ENCODE data around the gene PRPF38B. TPM values are rescaled to one million over a fixed set of nuclear protein-coding genes. Genes with fewer than 3 reads are reported as not detected.
"Not testable (repeated sequence)": the region's sequence is repeated elsewhere in the genome, so short reads cannot be mapped to it uniquely, and the experiment has no call there.

The PRPF38B gene
- total RNA-seq, 2 donors from 2014 or later, result 31.7 to 32.4 TPM

DNA sequence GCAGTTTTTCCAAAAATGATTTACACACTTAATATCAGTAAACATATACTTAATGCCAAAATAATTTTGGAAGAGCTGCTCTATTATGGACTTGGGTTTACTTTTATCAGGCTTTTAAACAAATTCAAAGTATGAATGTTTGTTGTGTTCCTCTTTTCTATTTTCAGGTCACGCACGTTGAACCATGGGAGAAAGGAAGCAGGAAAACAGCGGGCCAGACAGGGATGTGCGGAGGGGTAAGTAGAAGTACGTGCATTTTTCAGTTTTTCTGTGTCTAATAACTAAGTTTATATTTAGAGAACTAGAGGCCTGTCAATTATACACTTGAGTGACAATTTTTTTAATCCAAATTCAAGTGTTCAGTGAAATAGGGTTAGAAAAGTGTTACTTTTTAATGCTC lies 3.4 kb downstream of the PRPF38B start:
- intact Hi-C loops (cut with DNase I), result loop anchor here (2.0 kb wide), 1 partner anchor 51 kb away; the partner anchor contains the start of gene STXBP3
- H3K4me1 ChIP-seq, result no peaks in the 10 kb centered on the region
- no peaks in the 10 kb centered on the region for H3K27me3 ChIP-seq
- H3K9ac ChIP-seq (ENCODE audit: low read depth in 2 of 2, low read length in 2 of 2), result no peak overlapping the region
- H3K4me3 ChIP-seq, result no peak overlapping the region
- H3K9me3 ChIP-seq, result no peaks in the 10 kb centered on the region
- H3K27ac ChIP-seq, result no peak overlapping the region
- no peak for DNase-seq
- H3K36me3 ChIP-seq, result peaks cover 13% of the 10 kb centered on the region
- TF ChIP-seq, protein P1, sequence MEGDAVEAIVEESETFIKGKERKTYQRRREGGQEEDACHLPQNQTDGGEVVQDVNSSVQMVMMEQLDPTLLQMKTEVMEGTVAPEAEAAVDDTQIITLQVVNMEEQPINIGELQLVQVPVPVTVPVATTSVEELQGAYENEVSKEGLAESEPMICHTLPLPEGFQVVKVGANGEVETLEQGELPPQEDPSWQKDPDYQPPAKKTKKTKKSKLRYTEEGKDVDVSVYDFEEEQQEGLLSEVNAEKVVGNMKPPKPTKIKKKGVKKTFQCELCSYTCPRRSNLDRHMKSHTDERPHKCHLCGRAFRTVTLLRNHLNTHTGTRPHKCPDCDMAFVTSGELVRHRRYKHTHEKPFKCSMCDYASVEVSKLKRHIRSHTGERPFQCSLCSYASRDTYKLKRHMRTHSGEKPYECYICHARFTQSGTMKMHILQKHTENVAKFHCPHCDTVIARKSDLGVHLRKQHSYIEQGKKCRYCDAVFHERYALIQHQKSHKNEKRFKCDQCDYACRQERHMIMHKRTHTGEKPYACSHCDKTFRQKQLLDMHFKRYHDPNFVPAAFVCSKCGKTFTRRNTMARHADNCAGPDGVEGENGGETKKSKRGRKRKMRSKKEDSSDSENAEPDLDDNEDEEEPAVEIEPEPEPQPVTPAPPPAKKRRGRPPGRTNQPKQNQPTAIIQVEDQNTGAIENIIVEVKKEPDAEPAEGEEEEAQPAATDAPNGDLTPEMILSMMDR (IDR thresholded peaks at IDR 0.05), result no peak

DNA sequence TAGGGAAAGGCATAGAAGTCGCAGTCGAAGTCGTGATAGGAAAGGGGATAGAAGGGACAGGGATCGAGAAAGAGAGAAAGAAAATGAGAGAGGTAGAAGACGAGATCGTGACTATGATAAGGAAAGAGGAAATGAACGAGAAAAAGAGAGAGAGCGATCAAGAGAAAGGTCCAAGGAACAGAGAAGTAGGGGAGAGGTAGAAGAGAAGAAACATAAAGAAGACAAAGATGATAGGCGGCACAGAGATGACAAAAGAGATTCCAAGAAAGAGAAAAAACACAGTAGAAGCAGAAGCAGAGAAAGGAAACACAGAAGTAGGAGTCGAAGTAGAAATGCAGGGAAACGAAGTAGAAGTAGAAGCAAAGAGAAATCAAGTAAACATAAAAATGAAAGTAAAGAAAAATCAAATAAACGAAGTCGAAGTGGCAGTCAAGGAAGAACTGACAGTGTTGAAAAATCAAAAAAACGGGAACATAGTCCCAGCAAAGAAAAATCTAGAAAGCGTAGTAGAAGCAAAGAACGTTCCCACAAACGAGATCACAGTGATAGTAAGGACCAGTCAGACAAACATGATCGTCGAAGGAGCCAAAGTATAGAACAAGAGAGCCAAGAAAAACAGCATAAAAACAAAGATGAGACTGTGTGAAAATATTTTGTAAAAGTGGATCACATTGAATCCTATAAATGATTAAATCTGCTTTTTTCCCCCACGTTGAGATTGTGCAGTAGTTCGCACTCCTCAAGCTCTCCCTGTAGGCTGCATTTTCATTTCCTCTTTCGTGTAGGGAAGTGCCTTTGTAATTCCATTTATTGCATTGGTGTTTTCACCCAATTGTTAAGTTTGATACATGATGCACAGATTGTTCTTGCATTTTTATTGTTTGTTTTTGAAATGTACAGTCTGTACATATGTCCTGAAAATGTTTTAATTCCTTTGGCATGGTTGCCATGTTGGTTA lies 7.5 kb downstream of the PRPF38B start:
- H3K27me3 ChIP-seq, result no peaks in the 10 kb centered on the region
- no peak overlapping the region for H3K4me3 ChIP-seq
- DNase-seq, result no peak
- TF ChIP-seq, protein P1 (IDR thresholded peaks at IDR 0.05), result no peak
- H3K27ac ChIP-seq, result no peak overlapping the region
- H3K9ac ChIP-seq (ENCODE audit: low read depth in 2 of 2, low read length in 2 of 2), result no peak overlapping the region
- peaks cover 13% of the 10 kb centered on the region for H3K36me3 ChIP-seq
- H3K4me1 ChIP-seq, result no peaks in the 10 kb centered on the region
- no peaks in the 10 kb centered on the region for H3K9me3 ChIP-seq
- intact Hi-C loops (cut with DNase I), result no loop called here

DNA sequence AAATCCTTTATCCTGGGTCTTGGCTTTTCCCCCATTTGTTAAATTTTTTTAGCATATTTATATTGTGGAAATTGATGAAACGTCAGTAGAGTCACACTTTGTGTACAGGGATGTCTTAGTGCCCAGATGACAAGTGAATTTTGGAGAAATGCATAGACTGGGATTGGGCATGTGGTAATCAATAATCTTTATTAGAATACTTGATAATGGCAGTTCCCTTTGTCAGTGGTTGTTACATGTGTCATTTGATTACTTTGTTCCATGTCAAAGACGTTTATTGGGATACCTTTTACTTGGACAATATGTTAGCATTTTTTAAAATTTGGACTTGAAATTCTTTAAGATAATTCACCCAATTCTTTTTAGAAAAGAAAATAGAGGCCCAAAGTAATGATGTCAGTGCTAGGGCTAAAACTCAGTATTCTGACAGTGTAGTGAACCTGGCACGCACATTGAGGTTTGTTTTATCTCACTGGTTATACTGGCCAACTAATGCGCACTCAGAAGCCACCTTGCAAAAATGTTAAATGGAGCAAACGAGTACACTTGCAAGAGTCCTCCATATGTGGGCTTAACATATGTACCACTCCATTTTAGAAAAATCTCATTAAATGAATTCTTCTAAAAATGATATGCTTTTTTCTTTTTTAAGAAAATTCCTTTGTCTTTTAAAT lies 9.2 kb downstream of the PRPF38B start:
- intact Hi-C loops (cut with DNase I), result no loop called here
- Histone ChIP-seq H3K9me3 (no peaks in the 10 kb centered on the region), H3K27me3 (no peaks in the 10 kb centered on the region), H3K36me3 (peaks cover 7% of the 10 kb centered on the region), H3K4me3 (no peak overlapping the region), H3K27ac (no peak overlapping the region), H3K9ac (ENCODE audit: low read depth in 2 of 2, low read length in 2 of 2) (no peak overlapping the region), H3K4me1 (no peaks in the 10 kb centered on the region)
- TF ChIP-seq, protein P1 (IDR thresholded peaks at IDR 0.05), result no peak
- no peak for DNase-seq

DNA sequence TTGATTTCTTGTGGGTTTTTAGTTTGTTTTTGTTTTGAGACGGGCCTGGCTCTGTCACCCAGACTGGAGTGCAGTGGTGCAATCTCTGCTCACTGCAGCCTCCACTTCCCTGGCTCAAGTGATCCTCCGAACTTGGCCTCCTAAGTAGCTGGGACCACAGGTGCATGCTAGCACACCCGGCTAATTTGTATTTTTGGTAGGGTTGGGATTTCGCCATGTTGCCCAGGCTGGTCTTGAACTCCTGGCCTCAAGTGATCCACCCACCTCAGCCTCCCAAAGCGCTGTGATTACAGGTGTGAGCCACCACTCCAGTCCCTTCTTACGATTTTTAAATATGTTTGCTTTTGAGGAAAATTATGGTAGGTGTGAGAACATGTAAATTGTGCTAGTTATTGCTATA lies 10.0 kb downstream of the PRPF38B start:
- H3K36me3 ChIP-seq; H3K9me3 ChIP-seq; H3K27me3 ChIP-seq; H3K4me1 ChIP-seq; intact Hi-C loops (cut with DNase I); DNase-seq; H3K9ac ChIP-seq (ENCODE audit: low read depth in 2 of 2, low read length in 2 of 2); H3K4me3 ChIP-seq; H3K27ac ChIP-seq: not testable (repeated sequence)

DNA sequence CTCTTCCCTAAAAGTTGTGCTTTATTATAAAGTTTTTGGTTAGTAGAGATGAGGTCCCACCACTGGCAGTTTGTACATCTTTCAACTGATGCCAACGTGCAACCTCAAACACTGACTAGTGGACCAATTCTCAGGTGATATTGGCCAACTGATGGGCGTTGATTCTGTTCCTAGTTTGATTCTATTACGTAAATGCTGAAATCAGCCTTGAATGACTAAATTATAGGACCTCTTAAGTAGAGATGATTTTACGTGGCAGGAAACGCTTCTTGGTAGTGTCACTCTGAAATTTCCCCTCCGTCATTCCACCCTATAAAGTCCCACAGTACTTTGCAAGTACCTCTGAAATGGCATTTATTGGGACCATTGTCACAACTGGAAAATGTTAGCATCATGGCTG lies 11.8 kb downstream of the PRPF38B start:
- H3K9ac ChIP-seq (ENCODE audit: low read depth in 2 of 2, low read length in 2 of 2), result no peak overlapping the region
- no peaks in the 10 kb centered on the region for H3K36me3 ChIP-seq
- intact Hi-C loops (cut with DNase I), result no loop called here
- no peaks in the 10 kb centered on the region for H3K9me3 ChIP-seq
- H3K4me1 ChIP-seq, result no peaks in the 10 kb centered on the region
- H3K27ac ChIP-seq, result no peak overlapping the region
- TF ChIP-seq, protein P1 (IDR thresholded peaks at IDR 0.05), result no peak
- DNase-seq, result no peak
- H3K27me3 ChIP-seq, result no peaks in the 10 kb centered on the region
- H3K4me3 ChIP-seq, result no peak overlapping the region

Data from colonic mucosa (tissue), 4 donors.